PC-9 (cell line): ENCODE data around the gene DNM3. TPM values are rescaled to one million over a fixed set of nuclear protein-coding genes. Genes with fewer than 3 reads are reported as not detected.

Source experiments
- BruUV-seq: library from RNA; stranded (reverse); fragments of 400-500 nt; replicated peaks from 2 replicates; lab custom pipeline; 2021; lab: Mats Ljungman, UMichigan
- CTCF ChIA-PET: fragments of 300-600 bp; sonication (Branson Sonifier 250); formaldehyde crosslinking; loops from one replicate; lab custom pipeline; 2022; ENCODE audit warnings: antibody characterized with exemption; lab: Charles Lee
- POLR2A ChIA-PET: fragments of 300-600 bp; sonication (Branson Sonifier 250); formaldehyde crosslinking; loops from one replicate; lab custom pipeline; 2022; ENCODE audit warnings: antibody characterized with exemption; ENCODE audit not compliant: unreplicated experiment; lab: Charles Lee
- DNase-seq, 2 experiments: peaks; one replicate each; pipeline versions ENCODE4 v3.0.0 to v3.0.0-alpha.2; 2015 to 2022; ENCODE audit warnings: mixed read lengths in 1 of 2
- H2AFZ ChIP-seq: fragments of 200-600 bp; sonication (generic); 2 replicates; pipeline ENCODE4 v1.8.1; 2017; ENCODE audit warnings: antibody characterized with exemption
- H3F3A ChIP-seq: fragments of 200-600 bp; sonication (generic); 2 replicates; pipeline ENCODE4 v1.8.1; 2017; ENCODE audit warnings: antibody characterized with exemption, mild to moderate bottlenecking, low read depth; ENCODE audit not compliant: insufficient read depth
- H3K27ac ChIP-seq: fragments of 200-600 bp; sonication (generic); 2 replicates; pipeline ENCODE4 v1.6.1; 2016; ENCODE audit warnings: mixed run types
- H3K27me3 ChIP-seq: fragments of 200-600 bp; sonication (generic); 2 replicates; pipeline ENCODE4 v1.6.1; 2016; ENCODE audit warnings: low read depth, mixed run types; ENCODE audit not compliant: insufficient read depth
- H3K36me3 ChIP-seq: fragments of 200-600 bp; sonication (generic); 2 replicates; pipeline ENCODE4 v1.6.1; 2016; ENCODE audit warnings: low read depth, mixed run types
- H3K4me1 ChIP-seq: fragments of 200-600 bp; sonication (generic); replicated peaks from 2 replicates; pipeline ENCODE4 v1.6.1; 2016; ENCODE audit warnings: mixed run types; ENCODE audit not compliant: insufficient read depth
- H3K4me2 ChIP-seq: fragments of 200-600 bp; sonication (generic); 2 replicates; pipeline ENCODE4 v1.6.1; 2017; ENCODE audit warnings: mixed run types
- H3K4me3 ChIP-seq: fragments of 200-600 bp; sonication (generic); 2 replicates; pipeline ENCODE4 v1.6.1; 2016; ENCODE audit warnings: mixed run types
- H3K79me2 ChIP-seq: fragments of 200-600 bp; sonication (generic); 2 replicates; pipeline ENCODE4 v1.6.1; 2017; ENCODE audit warnings: low read depth, mixed run types
- H3K9me2 ChIP-seq: fragments of 200-600 bp; sonication (generic); 2 replicates; pipeline ENCODE4 v1.8.1; 2017; ENCODE audit warnings: mild to moderate bottlenecking; ENCODE audit not compliant: insufficient read depth
- H3K9me3 ChIP-seq: fragments of 200-600 bp; sonication (generic); 2 replicates; pipeline ENCODE4 v1.8.1; 2016; ENCODE audit warnings: low read depth; ENCODE audit not compliant: insufficient read depth
- H4K20me1 ChIP-seq: fragments of 200-600 bp; sonication (generic); 2 replicates; pipeline ENCODE4 v1.8.1; 2017; ENCODE audit not compliant: insufficient read depth
- EZH2 ChIP-seq: fragments of 200-600 bp; sonication (generic); IDR thresholded peaks from 2 replicates; pipeline ENCODE4 v1.8.0; 2017; ENCODE audit warnings: antibody characterized with exemption, low read depth
- intact Hi-C: fragments of 100-400 bp; cut with micrococcal nuclease; formaldehyde crosslinking; loops from one replicate; pipeline ENCODE4 v1.10.0; 2022; ENCODE audit not compliant: unreplicated experiment
- total RNA-seq: library from RNA; stranded (reverse); gene quantifications from 2 replicates; pipeline ENCODE4 v1.2.3, GENCODE V29; 2021
- TF ChIP-seq, protein P1 (sequence below): fragments of 200-600 bp; sonication (generic); conservative IDR thresholded peaks from 2 replicates; pipeline ENCODE4 v1.6.1; 2017; ENCODE audit warnings: mixed run types, antibody characterized with exemption, mild to moderate bottlenecking, moderate library complexity

The DNM3 gene
- total RNA-seq, 1 experiment from 2014 or later, result 1.7 TPM

GRCh38 chr1:172417557-172417956 lies 576.3 kb downstream of the DNM3 start:
- TF ChIP-seq, protein P1, sequence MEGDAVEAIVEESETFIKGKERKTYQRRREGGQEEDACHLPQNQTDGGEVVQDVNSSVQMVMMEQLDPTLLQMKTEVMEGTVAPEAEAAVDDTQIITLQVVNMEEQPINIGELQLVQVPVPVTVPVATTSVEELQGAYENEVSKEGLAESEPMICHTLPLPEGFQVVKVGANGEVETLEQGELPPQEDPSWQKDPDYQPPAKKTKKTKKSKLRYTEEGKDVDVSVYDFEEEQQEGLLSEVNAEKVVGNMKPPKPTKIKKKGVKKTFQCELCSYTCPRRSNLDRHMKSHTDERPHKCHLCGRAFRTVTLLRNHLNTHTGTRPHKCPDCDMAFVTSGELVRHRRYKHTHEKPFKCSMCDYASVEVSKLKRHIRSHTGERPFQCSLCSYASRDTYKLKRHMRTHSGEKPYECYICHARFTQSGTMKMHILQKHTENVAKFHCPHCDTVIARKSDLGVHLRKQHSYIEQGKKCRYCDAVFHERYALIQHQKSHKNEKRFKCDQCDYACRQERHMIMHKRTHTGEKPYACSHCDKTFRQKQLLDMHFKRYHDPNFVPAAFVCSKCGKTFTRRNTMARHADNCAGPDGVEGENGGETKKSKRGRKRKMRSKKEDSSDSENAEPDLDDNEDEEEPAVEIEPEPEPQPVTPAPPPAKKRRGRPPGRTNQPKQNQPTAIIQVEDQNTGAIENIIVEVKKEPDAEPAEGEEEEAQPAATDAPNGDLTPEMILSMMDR, result no peak
- TF ChIP-seq EZH2, result no peak
- peaks cover 37% of the 10 kb centered on the region for H3K4me1 ChIP-seq
- DNase-seq, result peak; percentile 22 to 88
- BruUV-seq, result no TSS peak
- H3F3A ChIP-seq, result 0 out of 2 replicates have a peak, but pooled peaks cover 4% of the 10 kb centered on the region
- POLR2A ChIA-PET, result interaction anchor here (0.6 to 0.7 kb wide), 2 partner anchors 66 to 169 kb away, joined by 4 to 6 read pairs; no protein-coding TSS in a partner anchor
- no peaks in the 10 kb centered on the region for H4K20me1 ChIP-seq
- peak overlapping the region; percentile 3 for H3K4me2 ChIP-seq
- peaks cover 5% of the 10 kb centered on the region; the same call in 1 of the 2 replicates for H3K9me3 ChIP-seq
- no peaks in the 10 kb centered on the region for H3K79me2 ChIP-seq
- H3K27me3 ChIP-seq, result no peaks in the 10 kb centered on the region
- CTCF ChIA-PET, result interaction anchor here (1.4 kb wide), 1 partner anchor 415 kb away, joined by 3 read pairs; no protein-coding TSS in a partner anchor
- intact Hi-C loops, result loop anchor here (10.0 kb wide), 1 partner anchor 773 kb away; no protein-coding TSS in a partner anchor
- no peaks in the 10 kb centered on the region for H3K9me2 ChIP-seq
- H3K36me3 ChIP-seq, result no peaks in the 10 kb centered on the region
- peak overlapping the region; percentile 2; the same call in 1 of the 2 replicates for H3K27ac ChIP-seq
- no peak overlapping the region for H3K4me3 ChIP-seq
- no peak overlapping the region for H2AFZ ChIP-seq

GRCh38 chr1:172420385-172420784 lies 579.1 kb downstream of the DNM3 start, which contains the start of gene C1orf105:
Gene C1orf105, plus strand, starts transcription at chr1:172420685. Its CDS starts 201 bp downstream, at chr1:172420886.
- DNase-seq, result no peak
- intact Hi-C loops, result no loop called here
- Histone ChIP-seq H3F3A (0 out of 2 replicates have a peak, but pooled peaks cover 4% of the 10 kb centered on the region), H3K4me1 (peaks cover 28% of the 10 kb centered on the region), H3K79me2 (no peaks in the 10 kb centered on the region), H4K20me1 (no peaks in the 10 kb centered on the region), H2AFZ (no peak within 1 kb of the TSS), H3K36me3 (no peaks in the 10 kb centered on the region), H3K27me3 (no peaks in the 10 kb centered on the region), H3K9me2 (no peaks in the 10 kb centered on the region), H3K4me2 (no peak within 1 kb of the TSS), H3K4me3 (no peak within 1 kb of the TSS), H3K27ac (no peak within 1 kb of the TSS), H3K9me3 (peaks cover 5% of the 10 kb centered on the region; the same call in 1 of the 2 replicates)
- ChIA-PET CTCF (no interaction called here), POLR2A (no interaction called here)
- TF ChIP-seq, protein P1, result no peak
- no peak for TF ChIP-seq EZH2
- BruUV-seq, result no TSS peak

GRCh38 chr1:172421974-172422604 lies 580.8 kb downstream of the DNM3 start:
- no peak for DNase-seq
- H3F3A ChIP-seq, result 0 out of 2 replicates have a peak, but pooled peaks cover 4% of the 10 kb centered on the region

More at GRCh38 chr1:172421974-172422604, 580.8 kb downstream of the DNM3 start:
- no peaks in the 10 kb centered on the region for H3K36me3 ChIP-seq
- H3K9me3 ChIP-seq, result peaks cover 5% of the 10 kb centered on the region; the same call in 1 of the 2 replicates
- no peaks in the 10 kb centered on the region for H3K9me2 ChIP-seq
- POLR2A ChIA-PET, result no interaction called here
- peaks cover 16% of the 10 kb centered on the region for H3K4me1 ChIP-seq
- no peaks in the 10 kb centered on the region for H3K79me2 ChIP-seq
- no peak overlapping the region for H3K27ac ChIP-seq
- intact Hi-C loops, result no loop called here
- no peak overlapping the region for H3K4me3 ChIP-seq
- no TSS peak for BruUV-seq
- H3K27me3 ChIP-seq, result no peaks in the 10 kb centered on the region
- no peak overlapping the region for H3K4me2 ChIP-seq
- CTCF ChIA-PET, result no interaction called here
- TF ChIP-seq, protein P1, result no peak
- H4K20me1 ChIP-seq, result no peaks in the 10 kb centered on the region
- H2AFZ ChIP-seq, result no peak overlapping the region
